Esophagus squamous epithelium (tissue), 5 donors: ENCODE data around the gene CDCA7L. TPM values are rescaled to one million over a fixed set of nuclear protein-coding genes. Genes with fewer than 3 reads are reported as not detected.
"Not testable (repeated sequence)": the region's sequence is repeated elsewhere in the genome, so short reads cannot be mapped to it uniquely, and the experiment has no call there.

Experiments
- DNase-seq: peaks from one replicate; lab custom pipeline; 2025; lab: John Stamatoyannopoulos, UW
- H3K27ac ChIP-seq, 4 donors: fragments of 200-600 bp; sonication (generic); one replicate each; pipeline ENCODE4 v1.5.1; 2016 to 2019; ENCODE audit warnings: mild to moderate bottlenecking in 1 of 4
- H3K27me3 ChIP-seq, 4 donors: fragments of 200-600 bp; sonication (generic); 1 replicate in 3 of 4; 2 replicates in 1 of 4; pipeline versions ENCODE4 v1.5.1 to v1.6.0; 2017 to 2021; ENCODE audit warnings: antibody characterized with exemption in 1 of 4
- H3K36me3 ChIP-seq, 3 donors: fragments of 200-600 bp; sonication (generic); one replicate each; pipeline ENCODE4 v1.5.1; 2016 to 2019
- H3K4me1 ChIP-seq, 3 donors: fragments of 200-600 bp; sonication (generic); one replicate each; pipeline ENCODE4 v1.5.1; 2017 to 2019
- H3K4me3 ChIP-seq, 4 donors: fragments of 200-600 bp; sonication (generic); 1 replicate in 3 of 4; 2 replicates in 1 of 4; pipeline ENCODE4 v1.5.1; 2016 to 2019; ENCODE audit warnings: mild to moderate bottlenecking in 2 of 4, moderate library complexity in 1 of 4
- H3K9me3 ChIP-seq, 3 donors: fragments of 200-600 bp; sonication (generic); one replicate each; pipeline ENCODE4 v1.5.1; 2016 to 2019
- CTCF ChIP-seq, 6 experiments: fragments of 450-650 bp in 4 of 6; fragments of 200-600 bp in 2 of 6; sonication (generic) in 2 of 6; IDR thresholded peaks; one replicate each; pipeline ENCODE4 v1.5.1; 2016 to 2019; ENCODE audit warnings: antibody characterized with exemption in 6 of 6, mild to moderate bottlenecking in 4 of 6, moderate library complexity in 4 of 6
- POLR2A ChIP-seq, 4 donors: fragments of 450-650 bp; IDR thresholded peaks; one replicate each; pipeline ENCODE4 v1.6.1; 2017; ENCODE audit warnings: antibody characterized with exemption in 4 of 4, mild to moderate bottlenecking in 4 of 4, moderate library complexity in 3 of 4
- whole genome bisulfite sequencing, 2 donors: methylation state at CpG; one replicate each; pipeline ENCODE4 v1.1.5; 2018; 5-methylcytosine and 5-hydroxymethylcytosine counted together
- intact Hi-C: fragments of 100-400 bp; cut with DNase I; formaldehyde crosslinking; loops from one replicate; pipeline ENCODE4 v1.15.0; 2022
- total RNA-seq, 4 donors: library from RNA; depleted of rRNA; stranded (reverse); fragments of >200 nt; gene quantifications; one replicate each; pipeline ENCODE4 v1.1.0, GENCODE V29; 2016
- donor health status: DM: yes; HTN: yes; CAD: no.

CDCA7L gene
- total RNA-seq, 4 donors from 2014 or later = 5.0 to 21.6 (median 12.8) TPM

DNA sequence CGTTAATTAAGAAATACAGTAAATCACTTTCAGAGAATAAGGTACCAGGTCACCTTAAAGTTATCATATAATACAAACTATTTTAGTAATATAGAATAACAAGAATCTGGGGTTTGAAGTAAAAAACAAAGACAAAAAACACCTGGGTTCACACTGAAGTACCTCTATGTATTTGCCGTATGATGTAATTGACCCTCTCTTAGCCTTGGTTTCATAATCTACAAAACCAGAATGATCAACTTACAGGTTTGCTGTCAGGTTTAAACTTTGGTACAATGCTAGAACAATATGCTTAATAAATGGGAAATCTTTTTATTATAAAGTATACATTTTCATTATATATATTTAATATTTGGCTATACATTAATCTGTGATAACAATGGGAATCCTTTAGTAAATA is 58.3 kb downstream of the CDCA7L start:
- WGBS, 2 donors = 89 to 92% methylated on average over 2 of the region's 2 CpGs
- intact Hi-C loops = no loop called here
- DNase-seq = no peak
- Histone ChIP-seq H3K27ac (no peak overlapping the region), H3K27me3 (no peaks in the 10 kb centered on the region), H3K4me1 (no peaks in the 10 kb centered on the region), H3K9me3 (no peaks in the 10 kb centered on the region), H3K4me3 (no peak overlapping the region), H3K36me3 (no peaks in the 10 kb centered on the region)
- TF ChIP-seq CTCF (IDR thresholded peaks at IDR 0.05) = no peak
- no peak for TF ChIP-seq POLR2A (IDR thresholded peaks at IDR 0.05)

GRCh38 chr7:21886396-21886795 is 59.3 kb downstream of the CDCA7L start:
- Histone ChIP-seq H3K4me3 (no peak overlapping the region), H3K9me3 (no peaks in the 10 kb centered on the region), H3K27ac (no peak overlapping the region), H3K36me3 (no peaks in the 10 kb centered on the region), H3K4me1 (no peaks in the 10 kb centered on the region), H3K27me3 (no peaks in the 10 kb centered on the region)
- WGBS, 2 donors = 27 to 50% methylated on average over 4 of the region's 4 CpGs
- TF ChIP-seq CTCF (IDR thresholded peaks at IDR 0.05) = no peak
- no peak for TF ChIP-seq POLR2A (IDR thresholded peaks at IDR 0.05)
- intact Hi-C loops = no loop called here
- no peak for DNase-seq

DNA sequence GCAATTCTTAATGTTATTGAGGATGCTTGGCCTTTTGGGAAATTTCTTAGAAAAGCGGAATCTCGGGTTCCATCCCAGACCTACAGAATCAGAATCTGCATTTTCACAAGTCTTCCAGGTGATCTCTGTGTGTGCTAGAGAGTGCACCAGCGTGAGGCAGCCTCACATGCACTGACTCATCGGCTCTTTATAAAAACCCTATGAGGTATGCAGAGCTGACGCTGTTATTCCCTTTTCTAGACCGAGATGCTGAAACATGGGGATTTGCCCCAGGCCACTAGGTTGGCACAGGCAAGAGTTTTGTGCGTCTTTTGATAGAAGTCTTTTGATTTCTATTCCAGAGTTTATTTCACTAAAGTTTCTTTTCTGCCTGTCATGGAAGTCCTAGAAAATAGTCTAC is 61.2 kb downstream of the CDCA7L start:
- H3K4me1 ChIP-seq = no peaks in the 10 kb centered on the region
- H3K36me3 ChIP-seq = no peaks in the 10 kb centered on the region
- H3K4me3 ChIP-seq = no peak overlapping the region
- intact Hi-C loops = no loop called here
- no peaks in the 10 kb centered on the region for H3K9me3 ChIP-seq
- H3K27ac ChIP-seq = no peak overlapping the region
- 57 to 61% methylated on average over 7 of the region's 7 CpGs for WGBS, 2 donors
- TF ChIP-seq POLR2A (IDR thresholded peaks at IDR 0.05) (no peak), CTCF (IDR thresholded peaks at IDR 0.05) (no peak)
- H3K27me3 ChIP-seq = no peaks in the 10 kb centered on the region
- no peak for DNase-seq

DNA sequence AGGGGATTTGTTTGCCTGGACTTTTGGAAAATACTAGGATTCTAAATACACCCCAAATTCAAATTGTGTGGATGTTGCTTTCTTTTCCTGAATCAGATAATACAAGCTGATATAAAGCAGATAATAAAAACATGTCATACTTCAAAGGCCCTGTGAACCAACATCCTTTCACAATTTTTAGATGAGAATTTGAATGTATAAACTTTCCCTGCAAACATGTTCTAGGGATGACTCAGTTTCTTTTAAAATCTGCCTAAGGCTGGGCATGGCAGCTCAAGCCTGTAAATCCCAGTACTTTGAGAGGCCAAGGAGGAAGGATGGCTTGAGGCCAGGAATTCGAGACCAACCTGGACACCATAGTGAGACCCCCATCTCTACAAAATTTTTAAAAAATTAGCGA is 62.2 kb downstream of the CDCA7L start:
- WGBS, 2 donors = 75 to 86% methylated on average over 2 of the region's 2 CpGs
- H3K4me3 ChIP-seq, H3K9me3 ChIP-seq, intact Hi-C loops, DNase-seq, H3K27me3 ChIP-seq, H3K27ac ChIP-seq, H3K36me3 ChIP-seq, H3K4me1 ChIP-seq: not testable (repeated sequence)

DNA sequence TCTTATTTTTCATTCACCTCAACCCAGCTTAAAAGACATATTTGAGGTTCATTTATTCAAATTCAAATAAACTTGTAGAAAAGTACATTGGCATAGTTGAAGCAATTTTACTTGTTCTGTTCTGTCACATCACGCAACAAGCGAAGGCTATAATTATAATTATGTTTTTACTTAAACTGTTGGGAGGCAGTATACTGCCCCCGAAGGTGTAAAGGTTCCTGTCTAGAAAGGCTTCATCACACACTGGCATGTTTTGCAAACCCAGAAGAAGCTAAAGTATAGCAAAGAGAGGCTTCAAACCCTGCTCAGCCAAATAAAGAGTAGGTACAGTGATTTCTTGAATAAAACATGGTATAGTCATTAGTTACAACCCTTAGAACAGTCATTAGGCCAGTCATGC is 62.6 kb downstream of the CDCA7L start:
- Histone ChIP-seq H3K27me3 (no peaks in the 10 kb centered on the region), H3K4me3 (no peak overlapping the region), H3K9me3 (no peaks in the 10 kb centered on the region), H3K36me3 (no peaks in the 10 kb centered on the region), H3K4me1 (no peaks in the 10 kb centered on the region), H3K27ac (no peak overlapping the region)
- 80 to 96% methylated on average over 3 of the region's 3 CpGs for WGBS, 2 donors
- DNase-seq = no peak
- intact Hi-C loops = no loop called here
- TF ChIP-seq CTCF (IDR thresholded peaks at IDR 0.05) (no peak), POLR2A (IDR thresholded peaks at IDR 0.05) (no peak)

GRCh38 chr7:21869785-21870402 is 75.8 kb downstream of the CDCA7L start:
- no peak overlapping the region for H3K4me3 ChIP-seq
- intact Hi-C loops = no loop called here
- DNase-seq = no peak
- no peaks in the 10 kb centered on the region for H3K4me1 ChIP-seq
- whole genome bisulfite sequencing, 2 donors = 56 to 78% methylated on average over 3 to 5 of the region's 5 CpGs
- H3K36me3 ChIP-seq = no peaks in the 10 kb centered on the region
- TF ChIP-seq CTCF (IDR thresholded peaks at IDR 0.05) (no peak), POLR2A (IDR thresholded peaks at IDR 0.05) (no peak)
- H3K27me3 ChIP-seq = no peaks in the 10 kb centered on the region
- no peak overlapping the region for H3K27ac ChIP-seq
- H3K9me3 ChIP-seq = no peaks in the 10 kb centered on the region
